Kasumi-1 (cell line): ENCODE results near the gene RASL10A.
"Not testable (repeated sequence)": the region's sequence is repeated elsewhere in the genome, so short reads cannot be mapped to it uniquely, and the experiment has no call there.

Source experiments
- DNase-seq, 2 experiments: peaks; one replicate each; lab custom pipeline; 2025; lab: John Stamatoyannopoulos, UW

Gene RASL10A, protein sequence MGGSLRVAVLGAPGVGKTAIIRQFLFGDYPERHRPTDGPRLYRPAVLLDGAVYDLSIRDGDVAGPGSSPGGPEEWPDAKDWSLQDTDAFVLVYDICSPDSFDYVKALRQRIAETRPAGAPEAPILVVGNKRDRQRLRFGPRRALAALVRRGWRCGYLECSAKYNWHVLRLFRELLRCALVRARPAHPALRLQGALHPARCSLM

DNA sequence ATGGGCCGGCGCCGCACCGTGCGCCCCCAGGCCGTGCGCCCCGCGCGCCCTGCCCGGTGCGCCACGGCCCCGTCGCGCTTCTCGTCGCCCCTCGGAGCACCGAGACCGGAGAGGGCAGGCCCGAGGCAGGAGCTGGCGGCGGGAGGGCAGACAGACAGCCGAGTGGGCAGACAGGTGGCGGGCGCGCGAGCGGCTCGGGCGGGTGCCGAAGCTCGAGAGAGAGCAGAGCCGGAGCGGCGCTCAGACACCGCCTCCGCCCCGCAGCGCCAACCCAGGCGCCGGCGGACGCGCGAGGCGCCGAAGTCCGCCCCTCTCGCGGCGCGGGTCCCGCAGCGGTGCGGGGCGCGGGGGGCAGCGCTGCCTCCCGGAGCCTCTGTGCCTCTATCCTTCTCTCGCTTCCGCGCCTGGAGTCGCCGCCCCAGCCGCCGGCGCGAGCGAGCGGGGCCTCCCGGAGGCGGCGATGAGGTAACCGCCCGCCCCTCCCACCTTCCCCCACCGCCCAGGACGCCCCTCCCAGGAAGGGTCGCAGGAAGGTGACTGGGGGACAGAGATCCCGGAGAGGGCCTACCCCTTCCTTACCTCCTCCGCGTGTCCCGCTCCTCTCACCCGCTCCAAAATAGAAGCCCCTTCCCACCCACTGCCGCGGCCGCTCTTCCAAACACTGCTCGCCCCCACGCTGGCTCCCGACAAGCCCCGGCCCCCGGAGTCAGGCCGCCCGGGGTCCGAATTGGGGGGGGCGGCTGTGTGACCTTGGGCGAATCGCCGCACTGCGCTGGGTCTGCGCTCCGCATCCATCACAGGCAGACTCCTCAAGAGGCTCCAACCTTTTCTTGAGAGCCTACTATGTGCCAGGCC is at the start of gene RASL10A:
TSS of gene RASL10A (minus strand) at position 412 of the 855 bp plus-strand sequence. CDS start 451 bp downstream, outside the sequence.
- DNase-seq, result no peak

DNA sequence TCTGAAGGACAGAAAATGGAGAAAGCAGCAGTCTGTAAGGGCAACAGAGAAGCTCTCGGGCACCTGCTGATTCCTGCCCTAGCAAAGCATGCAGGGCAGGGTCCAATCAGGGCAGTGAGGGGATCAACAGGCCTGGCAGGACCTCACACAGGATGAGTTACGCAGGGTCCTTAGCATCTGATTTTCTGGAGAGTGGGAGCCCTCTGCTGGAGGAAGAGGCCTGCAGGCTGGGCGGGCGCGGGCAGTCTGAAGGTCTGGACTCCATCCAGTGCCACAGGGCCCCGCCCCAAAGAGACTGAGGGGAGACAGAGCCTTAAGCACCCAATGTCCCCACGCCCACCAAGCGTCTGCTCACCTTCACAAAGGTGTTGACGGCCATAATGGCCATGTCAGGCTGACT is 44.0 kb upstream of the RASL10A start:
- DNase-seq, result peak in 1 of 2 experiments; percentile 36

DNA sequence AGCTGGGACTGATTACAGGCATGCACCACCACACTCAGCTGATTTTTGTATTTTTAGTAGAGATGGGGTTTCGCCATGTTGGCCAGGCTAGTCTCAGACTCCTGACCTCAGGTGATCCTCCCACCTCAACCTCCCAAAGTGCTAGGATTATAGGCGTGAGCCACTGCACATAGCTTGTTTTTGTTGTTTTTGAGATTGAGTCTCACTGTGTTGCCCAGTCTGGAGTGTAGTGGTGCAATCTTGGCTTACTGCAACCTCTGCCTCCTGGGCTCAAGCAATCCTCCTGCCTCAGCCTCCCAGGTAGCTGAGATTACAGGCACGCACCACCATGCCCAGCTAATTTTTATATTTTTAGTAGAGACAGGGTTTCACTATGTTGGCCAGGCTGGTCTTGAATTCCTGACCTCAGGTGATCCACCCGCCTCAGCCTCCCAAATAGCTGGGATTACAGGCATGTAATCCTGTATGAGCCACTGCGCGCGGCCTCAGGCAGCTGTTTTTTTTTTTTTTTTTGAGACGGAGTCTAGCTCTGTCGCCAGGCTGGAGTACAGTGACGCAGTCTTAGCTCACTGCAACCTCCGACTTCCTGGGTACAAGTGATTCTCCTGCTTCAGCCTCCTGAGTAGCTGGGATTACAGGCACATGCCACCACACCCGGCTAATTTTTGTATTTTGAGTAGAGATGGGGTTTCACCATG is 41.8 kb upstream of the RASL10A start:
- DNase-seq, result not testable (repeated sequence)

DNA sequence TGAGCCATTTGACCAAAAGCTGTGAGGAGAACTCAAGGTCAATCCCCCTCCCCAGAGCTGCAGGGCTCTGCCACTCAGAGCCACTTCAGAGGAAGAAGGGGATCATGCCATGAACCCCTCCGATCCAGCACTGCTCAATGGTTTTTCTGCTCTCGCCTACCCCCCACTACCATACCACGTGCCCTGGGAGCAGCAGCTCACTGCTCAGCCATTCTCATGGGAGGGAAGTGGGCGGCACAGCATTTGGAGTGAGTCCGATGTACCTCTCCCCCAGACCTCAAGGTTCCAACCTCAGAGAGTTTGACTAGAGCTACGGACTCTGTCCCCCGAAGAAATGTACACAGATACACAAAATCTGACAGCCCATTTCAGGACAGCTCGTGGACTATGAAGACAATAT is 38.4 kb upstream of the RASL10A start:
- DNase-seq, result no peak

DNA sequence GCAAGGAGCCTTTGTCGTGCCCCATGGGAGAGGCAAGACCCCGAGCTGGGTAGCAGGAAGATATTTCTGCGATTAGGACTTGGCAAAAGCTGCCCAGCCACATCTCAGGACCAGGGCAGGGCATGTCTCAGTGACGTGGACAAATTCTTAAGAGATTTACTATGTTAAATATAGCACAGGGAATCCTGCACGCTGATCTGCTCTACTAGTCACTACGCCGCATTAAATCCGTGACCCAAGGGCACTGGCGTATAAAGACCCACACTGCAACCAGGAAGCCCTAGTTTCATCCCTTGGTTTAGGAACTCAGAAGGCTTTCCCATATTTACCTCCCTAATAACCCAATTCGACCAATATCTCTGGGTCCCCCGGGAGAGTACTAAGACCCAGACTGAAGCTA is 37.8 kb upstream of the RASL10A start:
- no peak for DNase-seq

DNA sequence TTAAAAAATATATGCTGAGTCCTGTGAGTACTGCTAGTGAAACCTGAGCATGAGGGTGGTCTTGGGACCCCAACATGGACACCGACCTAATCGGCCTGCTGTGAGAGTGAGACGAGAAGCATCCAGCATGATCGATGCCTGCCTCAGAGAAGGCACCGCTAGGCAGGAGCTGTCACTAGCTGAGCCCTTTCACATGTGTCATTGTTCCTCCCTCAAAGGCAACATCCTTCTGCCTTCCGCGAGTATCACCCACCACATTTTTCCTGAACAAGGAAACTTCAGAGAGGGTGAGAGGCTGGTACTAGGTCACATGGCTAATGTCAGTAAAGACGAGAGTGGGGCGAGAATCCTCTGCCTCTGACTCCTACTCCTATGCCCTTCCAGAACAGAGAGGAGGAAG is 37.3 kb upstream of the RASL10A start:
- DNase-seq, result no peak

DNA sequence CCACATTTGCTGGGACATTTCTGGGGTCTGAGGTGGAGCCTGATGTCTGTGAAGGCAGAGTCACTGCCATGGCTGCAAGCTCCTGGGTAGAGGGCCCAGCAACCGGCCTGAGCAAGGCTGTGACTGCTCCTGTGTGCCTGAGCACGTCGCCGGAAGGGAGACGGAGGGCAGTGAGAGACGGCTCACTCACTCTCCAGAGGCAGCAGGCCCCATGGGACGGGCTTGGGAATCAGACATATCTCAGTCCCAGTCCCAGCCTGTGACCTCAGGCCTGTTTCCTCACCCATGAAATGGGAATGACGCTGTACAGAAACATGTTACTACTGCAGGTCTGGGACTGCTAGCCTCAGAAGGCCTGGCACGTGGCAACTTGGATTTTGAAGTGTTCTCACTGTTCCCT is 36.4 kb upstream of the RASL10A start:
- no peak for DNase-seq

DNA sequence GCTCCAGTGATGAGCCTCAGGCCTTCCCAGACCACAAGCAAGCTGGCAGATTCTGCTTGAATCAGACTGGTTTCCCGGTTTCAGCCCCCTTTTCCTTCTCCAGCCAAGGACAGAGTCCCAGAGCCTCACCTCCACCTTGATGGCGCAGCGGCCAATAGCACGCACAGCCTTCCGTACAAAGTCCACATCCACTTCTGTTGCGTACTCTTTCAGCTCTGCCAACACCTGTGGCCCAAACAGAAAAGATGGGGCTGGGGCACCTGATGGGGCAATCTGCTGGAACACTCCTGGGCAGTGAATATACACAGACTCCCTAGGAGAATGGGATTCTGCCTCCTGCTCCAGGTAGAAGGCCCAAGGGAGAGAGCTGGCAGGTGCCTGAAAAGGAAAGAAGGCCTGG is 35.5 kb upstream of the RASL10A start:
- no peak for DNase-seq

DNA sequence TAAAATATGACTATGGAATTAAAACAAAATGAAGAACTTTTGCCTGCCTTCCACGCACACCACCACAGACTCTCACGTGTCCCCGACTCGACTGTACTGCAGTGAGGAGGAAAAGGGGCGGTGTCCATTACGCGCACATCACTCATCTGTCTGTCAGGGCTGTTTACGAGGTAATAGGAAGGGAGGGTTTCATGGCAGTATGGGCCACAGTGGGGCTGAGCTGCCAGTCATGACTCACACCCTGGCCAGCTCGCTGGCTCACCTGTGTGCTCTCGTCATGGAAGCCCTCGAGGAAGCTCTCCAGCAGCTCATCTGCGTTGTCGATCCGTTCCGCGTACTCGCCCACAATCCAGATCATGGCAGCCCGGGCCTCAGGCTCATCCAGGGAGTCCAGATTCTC is 33.5 kb upstream of the RASL10A start:
- no peak for DNase-seq

DNA sequence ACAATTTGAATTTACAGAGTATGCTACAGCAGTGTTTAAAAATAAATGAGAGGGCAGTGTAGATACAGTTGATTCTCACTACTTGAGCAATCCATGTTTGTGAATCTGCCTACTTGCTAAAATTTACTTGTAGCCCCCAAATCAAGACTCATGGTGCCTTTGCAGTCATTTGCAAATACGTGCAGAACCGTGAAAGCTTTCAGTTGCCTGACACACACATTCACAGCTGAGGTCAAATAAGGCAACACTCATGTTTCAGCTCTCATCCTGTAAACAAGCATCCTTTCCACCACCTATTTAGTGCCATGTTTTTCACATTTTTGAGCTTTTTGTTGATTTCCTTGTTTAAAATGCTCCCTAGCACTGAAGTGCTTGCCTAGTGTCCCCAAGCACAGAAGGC is 32.5 kb upstream of the RASL10A start:
- DNase-seq, result no peak

DNA sequence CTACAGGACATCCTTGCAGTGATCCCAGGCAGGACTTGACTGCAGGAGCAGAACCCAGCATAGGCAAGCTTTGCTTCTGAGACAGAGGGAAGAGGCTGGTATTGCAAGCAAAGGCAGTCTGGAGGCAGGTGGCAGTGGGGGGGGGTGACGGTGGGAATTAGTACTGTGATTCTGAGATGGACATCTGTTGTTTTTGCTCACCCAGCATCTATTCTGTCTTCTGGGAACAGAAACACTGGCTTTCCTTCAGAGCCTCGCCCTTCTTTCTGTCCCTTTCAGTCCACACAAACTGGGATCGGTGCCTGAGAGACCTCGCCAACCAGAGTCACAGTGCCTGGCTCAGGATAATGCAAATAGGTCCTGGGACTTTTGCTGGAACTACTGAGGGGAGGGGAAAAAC is 31.2 kb upstream of the RASL10A start:
- DNase-seq, result no peak

DNA sequence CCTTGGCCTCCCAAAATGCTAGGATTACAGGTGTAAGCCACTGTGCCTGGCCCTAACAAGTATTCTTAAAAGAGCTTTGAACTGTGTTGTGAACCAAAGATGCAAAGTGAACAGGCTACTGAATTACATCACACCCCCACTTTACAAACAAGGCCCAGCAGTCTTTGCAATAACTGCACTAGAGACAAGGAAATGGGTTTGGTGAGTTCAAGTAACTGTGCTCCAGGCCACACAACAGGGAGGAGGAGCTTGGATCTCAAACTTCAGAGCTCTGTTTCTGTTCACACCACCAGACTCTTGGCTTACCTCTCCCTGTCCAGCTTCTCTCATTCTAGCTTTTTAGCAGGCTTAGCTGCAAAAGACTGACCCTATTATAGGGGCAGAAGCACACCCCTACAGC is 30.4 kb upstream of the RASL10A start:
- no peak for DNase-seq

DNA sequence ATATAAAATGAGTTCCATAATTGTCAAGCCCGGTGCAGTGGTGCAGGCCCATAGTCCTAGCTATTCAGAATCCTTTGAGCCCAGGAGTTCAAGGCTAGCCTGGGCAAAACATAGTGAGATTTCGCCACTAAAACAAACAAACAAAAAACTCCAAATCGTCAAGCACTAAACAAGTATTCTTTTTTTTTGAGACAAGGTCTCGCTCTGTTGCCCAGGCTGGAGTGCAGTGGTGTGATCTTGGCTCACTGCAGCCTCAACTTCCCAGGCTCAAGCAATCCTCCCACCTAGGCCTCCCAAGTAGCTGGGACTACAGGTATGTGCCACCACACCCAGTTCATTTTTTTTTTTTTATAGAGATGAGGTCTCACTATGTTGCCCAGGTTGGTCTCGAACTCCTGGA is 29.4 kb upstream of the RASL10A start:
- DNase-seq, result not testable (repeated sequence)

DNA sequence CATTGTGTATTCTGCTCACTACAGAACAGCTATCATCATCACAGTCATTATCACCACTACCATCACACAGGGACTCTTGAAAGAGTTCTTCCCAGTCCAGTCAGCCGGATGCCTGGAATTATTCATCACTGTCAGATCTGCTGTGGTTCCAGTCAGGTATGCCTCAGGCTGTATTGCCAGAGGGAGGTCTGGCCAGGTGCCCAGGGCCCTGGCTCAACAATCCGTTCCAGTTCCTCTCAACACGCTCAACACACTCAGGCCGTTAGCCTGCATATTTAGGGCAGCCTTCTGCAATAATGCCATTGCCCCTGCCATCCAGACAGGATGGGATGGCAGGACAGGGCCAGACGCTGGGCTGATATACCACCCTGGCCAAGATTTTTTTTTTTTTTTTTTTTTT is 28.6 kb upstream of the RASL10A start:
- no peak for DNase-seq

DNA sequence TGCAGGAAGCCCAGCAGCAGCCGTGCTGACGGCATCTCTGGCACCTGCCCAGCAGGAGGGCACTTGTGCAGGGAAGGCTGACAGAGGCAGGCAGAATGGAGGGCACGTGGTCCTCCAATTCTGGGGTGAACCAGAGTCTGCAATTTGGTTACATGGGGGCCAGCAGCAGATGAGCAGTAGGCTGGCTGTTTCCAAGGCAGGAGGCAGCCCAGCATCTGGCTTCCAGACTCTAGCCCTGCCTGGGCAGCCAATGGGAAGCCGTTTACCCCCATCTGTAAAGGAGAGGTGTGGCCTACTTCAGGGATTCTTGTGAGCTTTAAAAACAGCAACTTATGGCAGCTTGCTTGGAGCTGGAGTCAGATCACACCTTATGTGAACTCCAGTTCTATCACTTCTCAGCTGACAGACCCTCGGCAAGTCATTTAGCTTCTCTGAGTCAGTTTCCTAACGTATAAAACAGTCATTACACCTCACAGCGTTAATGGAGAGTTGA is 27.9 kb upstream of the RASL10A start:
- DNase-seq, result no peak

DNA sequence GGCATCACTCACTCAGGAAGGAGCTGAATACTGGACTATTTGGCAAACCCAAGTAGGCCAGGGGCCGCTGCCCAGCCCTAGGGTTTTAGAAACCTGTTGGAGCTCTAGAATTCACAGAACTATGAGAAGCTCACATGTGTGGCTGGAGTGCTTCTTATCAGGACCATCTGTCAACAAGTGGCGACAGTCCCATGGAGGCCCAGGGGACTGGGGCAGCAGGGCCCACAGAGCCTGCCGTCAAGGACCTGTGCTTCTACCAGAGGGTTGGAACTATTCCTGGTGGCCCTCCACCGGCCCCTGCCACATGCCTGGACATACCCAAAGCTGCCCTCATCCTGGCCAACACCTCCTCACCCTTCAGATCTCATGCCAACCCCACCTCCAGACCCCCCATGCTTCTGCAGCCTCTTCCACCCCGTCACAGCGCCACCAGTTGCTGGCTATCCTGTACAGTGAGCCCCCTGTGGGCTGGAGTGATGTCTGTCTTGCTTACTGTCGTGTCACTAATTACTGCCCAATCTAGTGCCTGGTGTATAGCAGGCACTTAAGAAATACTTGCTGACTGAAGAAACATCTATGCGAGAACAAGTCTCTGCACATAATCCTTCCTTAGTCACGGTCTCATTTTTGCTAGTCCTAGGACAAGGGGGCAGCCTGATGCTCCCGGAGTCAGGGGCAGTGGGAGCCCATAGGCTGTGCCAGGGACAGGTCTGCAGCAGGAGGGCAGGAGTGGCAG is 27.2 kb upstream of the RASL10A start:
- DNase-seq, result no peak

DNA sequence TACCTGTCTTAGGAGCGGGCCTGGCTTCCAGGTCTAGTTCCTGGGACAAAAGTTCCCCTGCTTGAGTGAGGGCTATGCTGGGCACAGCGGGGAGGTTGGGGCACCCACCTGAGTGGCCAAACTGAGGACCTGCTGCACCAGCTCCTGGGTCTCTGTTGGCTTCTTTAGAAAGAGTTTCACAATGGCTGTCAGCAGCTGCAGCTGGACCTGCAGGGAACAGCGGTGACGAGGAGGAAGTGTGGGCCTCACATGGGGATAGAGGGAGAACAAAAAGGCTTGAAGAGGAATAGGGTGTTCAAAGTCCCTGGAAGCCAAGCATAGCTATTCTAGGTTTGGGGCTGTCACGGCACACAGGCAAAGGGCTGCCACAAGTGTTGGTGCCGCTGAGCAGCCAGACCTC is 26.7 kb upstream of the RASL10A start:
- peak; percentile 44 to 46 for DNase-seq

DNA sequence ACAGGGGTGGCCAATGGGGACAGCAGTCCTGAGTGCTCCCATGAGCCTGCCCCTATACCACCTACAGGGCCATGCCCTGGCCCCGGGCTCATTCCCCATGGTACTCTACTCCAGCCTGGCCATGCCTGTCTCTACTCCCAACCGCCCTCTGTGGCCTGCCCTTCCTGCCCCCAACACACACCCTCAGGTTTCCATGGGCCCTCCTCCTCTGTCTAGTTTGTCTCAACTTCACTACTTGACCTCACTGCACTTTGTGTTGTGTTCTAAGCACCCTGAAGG is 26.3 kb upstream of the RASL10A start:
- DNase-seq, result no peak

DNA sequence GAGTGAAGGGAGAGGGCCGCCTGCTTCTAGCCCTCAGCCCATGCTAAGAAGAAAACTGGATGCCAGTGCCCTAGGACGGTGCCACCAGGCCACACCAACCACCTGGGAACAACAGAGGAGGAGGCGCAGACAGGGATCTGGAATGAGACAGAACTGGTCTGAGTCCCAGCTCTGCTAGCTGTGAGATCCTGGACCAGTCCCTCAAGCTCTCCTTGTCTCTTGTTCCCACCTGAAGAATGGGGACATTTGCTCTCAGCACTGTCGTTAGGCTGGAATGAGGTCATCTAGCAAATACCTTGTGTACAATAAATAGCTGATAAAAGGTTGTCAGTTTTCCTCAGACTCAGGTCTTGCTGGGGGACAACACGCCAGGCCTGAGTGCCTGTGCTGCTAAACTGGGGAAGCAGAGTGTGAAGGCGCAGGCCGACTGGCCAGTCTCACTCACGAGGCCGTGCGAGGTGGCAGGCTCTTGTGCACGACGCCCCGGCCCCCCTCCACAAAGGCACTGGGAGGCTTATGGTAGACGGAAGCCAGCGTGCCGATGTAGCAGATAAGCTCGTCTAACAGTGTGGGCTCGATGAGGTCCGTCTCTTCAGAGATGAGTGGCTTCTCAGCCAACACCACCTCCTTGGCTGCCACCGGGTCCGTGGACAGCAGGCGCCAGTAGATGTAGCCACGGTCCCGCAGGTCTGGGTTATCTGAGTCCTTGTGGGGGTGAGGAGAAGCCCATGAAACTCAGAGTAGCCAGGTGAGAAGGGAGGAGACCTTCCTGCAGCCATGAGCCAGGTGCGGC is 25.8 kb upstream of the RASL10A start:
- no peak for DNase-seq

DNA sequence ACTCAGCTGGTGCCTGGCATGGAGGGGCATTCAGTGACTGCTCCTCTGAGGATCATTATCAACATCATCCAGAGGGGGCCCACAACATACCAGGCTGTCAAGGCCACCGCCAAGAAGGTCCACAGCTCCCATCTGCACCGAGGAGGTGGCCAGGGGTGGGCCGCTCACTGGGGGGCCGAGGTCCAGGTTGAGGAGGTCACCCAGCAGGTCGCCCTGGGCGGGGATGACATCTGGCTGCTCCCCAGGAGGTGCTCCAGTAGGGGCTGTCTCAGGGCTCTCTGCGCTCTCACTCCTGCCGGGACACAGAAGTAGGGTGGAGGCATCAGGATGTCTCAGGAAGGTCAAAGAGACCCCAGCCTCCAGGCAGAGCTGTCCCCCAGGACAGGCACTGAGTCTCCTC is 25.1 kb upstream of the RASL10A start:
- DNase-seq, result no peak

DNA sequence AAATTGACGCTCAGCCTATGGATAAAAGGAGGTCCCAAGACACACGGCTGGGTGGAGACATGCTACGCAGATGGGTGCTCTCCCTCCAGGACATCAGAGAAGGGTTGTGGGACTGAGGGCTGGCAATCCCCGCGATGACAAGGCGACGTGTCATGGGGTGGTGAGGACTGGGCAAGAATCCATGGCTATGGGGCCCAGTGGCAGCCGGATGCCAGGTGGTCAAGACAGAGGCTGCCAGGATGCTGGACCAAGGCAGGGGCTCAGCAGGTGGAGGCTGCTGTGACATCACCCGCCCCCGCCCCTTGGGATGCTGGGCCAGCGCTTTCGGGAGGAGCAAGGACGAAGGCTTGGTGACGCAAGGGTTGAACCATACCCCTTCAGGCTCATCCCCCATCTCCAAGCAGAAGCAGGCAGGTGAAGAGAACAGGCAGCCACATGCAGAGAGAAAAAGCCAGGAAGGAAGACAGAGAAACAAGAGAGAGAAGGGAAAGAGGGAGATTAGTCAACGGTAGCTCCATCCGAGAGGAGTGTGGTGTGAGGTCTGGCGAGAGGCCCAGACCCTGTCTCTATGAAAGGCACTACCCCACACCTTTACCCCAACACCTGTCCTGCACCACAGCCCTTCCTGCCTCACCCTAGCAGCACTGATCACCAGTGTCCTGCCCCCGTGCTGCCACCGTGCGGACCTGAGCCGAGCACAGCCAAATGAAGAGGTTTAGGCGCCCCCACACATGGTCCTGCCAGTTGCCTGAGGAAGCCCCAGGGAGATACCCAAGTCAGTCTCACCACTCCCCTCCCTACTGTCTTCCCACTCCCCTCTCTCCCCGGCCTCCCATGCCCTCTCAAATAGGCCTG is 24.1 kb upstream of the RASL10A start:
- DNase-seq, result no peak
